Activated CD8-positive, alpha-beta memory T cell treated with anti-CD3 and anti-CD28 coated beads, Interleukin-2, amount 50 U/mL, for 1 hour (primary cell): ENCODE measurements around the gene OPHN1.
"Not testable (repeated sequence)": the region's sequence is repeated elsewhere in the genome, so short reads cannot be mapped to it uniquely, and the experiment has no call there.

Experiments
- DNase-seq: peaks from one replicate; pipeline ENCODE4 v3.0.0-alpha.2; 2020; ENCODE audit errors: extremely low read depth

OPHN1 gene

GRCh38 chrX:68070119-68070518, 363.2 kb downstream of the OPHN1 start:
- not testable (repeated sequence) for DNase-seq

GRCh38 chrX:68061206-68061535, 372.1 kb downstream of the OPHN1 start:
- DNase-seq, result no peak

GRCh38 chrX:68060506-68061205, 372.6 kb downstream of the OPHN1 start:
- DNase-seq, result no peak

- no peak for DNase-seq
Measured at GRCh38 chrX:68059469-68059868, 373.8 kb downstream of the OPHN1 start.

- DNase-seq, result no peak
Measured at GRCh38 chrX:68049466-68049865, 383.8 kb downstream of the OPHN1 start.

GRCh38 chrX:68048774-68049173, 384.5 kb downstream of the OPHN1 start:
- no peak for DNase-seq

GRCh38 chrX:68045008-68045577, 388.2 kb downstream of the OPHN1 start:
- no peak for DNase-seq

DNA sequence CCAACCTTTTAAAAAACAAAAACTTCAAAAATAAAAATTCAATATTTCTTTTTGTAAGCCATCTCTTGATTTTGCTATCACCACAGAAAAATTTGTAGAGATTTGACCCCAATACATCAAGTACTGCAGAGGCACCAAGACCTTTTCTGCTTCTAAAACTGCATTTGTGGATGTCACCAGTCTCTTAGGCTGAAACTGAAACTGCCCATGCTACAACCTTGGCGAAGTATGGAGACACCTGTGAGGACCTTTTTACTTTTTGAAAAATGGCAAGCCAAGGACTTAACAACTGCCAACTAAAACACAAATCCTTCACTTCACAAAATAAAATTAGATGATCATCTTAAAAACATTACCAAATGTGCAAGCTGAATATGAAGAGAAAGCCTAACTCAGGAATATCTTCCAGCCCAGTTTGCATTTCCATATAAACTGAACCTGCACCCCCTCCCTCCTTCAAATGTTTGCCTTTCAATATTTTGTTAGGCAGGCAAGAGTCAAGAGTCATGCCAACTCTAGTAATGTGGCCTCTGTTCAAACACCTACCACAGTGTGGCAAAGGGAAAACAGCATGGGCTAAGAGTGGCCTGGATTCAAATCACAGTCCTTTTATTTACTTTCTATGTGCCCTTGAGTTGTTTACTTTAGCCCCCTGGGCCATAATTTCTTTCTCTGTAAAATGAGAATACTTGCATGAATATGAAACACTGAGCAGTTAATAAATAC, 389.4 kb downstream of the OPHN1 start:
- no peak for DNase-seq

DNA sequence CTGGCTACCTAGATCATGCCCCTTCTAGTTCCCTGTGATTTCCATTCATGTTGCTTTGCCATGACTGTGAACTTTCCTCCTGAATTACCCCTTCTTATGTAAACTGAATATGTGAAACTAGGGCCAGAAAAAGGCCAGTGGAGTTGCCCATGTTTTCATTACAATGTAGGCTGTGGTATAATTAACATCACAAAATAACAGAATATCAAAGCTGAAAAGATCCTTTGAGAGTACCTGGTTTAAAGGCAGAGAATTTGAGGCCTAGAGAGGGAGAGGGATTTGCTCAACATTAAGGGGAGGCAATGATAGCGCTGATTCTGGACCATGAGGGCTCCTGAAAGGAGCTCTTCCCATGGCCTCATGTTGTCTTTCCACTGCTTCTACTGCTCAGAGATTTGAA, 392.2 kb downstream of the OPHN1 start:
- DNase-seq, result no peak

GRCh38 chrX:68018248-68019203, 414.8 kb downstream of the OPHN1 start:
- DNase-seq, result no peak

GRCh38 chrX:67998540-67998939, 434.8 kb downstream of the OPHN1 start:
- no peak for DNase-seq
